Measurements from ENCODE around the gene ERRFI1.

- TF ChIP-seq EZH2phosphoT487 (IDR thresholded peaks at IDR 0.05; ENCODE audit: insufficient read depth, low read depth) (no peak), EZH2 (IDR thresholded peaks at IDR 0.05; ENCODE audit: insufficient read depth, poor library complexity, severe bottlenecking) (no peak)
Measured at GRCh38 chr1:8014381-8014988, 11.6 kb downstream of the ERRFI1 start.
